Progenitor cell of endocrine pancreas (in vitro differentiated cells): Measurements from ENCODE around the gene OR52K2. TPM values are rescaled to one million over a fixed set of nuclear protein-coding genes. Genes with fewer than 3 reads are reported as not detected.

ENCODE experiments used
- DNase-seq: peaks from one replicate; pipeline ENCODE4 v3.0.0; 2021; ENCODE audit warnings: low spot score; ENCODE audit not compliant: unreplicated experiment
- H3K27ac Mint-ChIP-seq: 2 replicates; pipeline ENCODE4 v1.8.0; 2021; ENCODE audit warnings: mild to moderate bottlenecking, moderate library complexity, mixed read lengths
- H3K27me3 Mint-ChIP-seq: 2 replicates; pipeline ENCODE4 v1.8.0; 2021; ENCODE audit warnings: mixed read lengths
- H3K36me3 Mint-ChIP-seq: 2 replicates; pipeline ENCODE4 v1.8.0; 2022; ENCODE audit warnings: mixed read lengths; ENCODE audit not compliant: insufficient read depth
- H3K4me1 Mint-ChIP-seq: 2 replicates; pipeline ENCODE4 v1.8.0; 2021; ENCODE audit warnings: low read depth, mixed read lengths
- H3K4me3 Mint-ChIP-seq: 2 replicates; pipeline ENCODE4 v1.8.0; 2021; ENCODE audit warnings: low read depth, mild to moderate bottlenecking, moderate library complexity, mixed read lengths
- H3K9me3 Mint-ChIP-seq: 2 replicates; pipeline ENCODE4 v1.8.0; 2021; ENCODE audit warnings: low read depth, mixed read lengths
- total RNA-seq: library from RNA; stranded (reverse); gene quantifications from 2 replicates; pipeline ENCODE4 v1.2.1, GENCODE V29; 2021
- TF ChIP-seq, protein P1 (sequence below): fragments of 200-600 bp; sonication (generic); IDR thresholded peaks from one replicate; pipeline ENCODE4 v1.5.0; 2021; ENCODE audit warnings: antibody characterized with exemption, mild to moderate bottlenecking; ENCODE audit not compliant: unreplicated experiment

OR52K2 gene
- total RNA-seq, 1 donor from 2014 or later: not detected

- Mint-ChIP-seq H3K27me3 (peaks cover 31% of the 10 kb centered on the region), H3K27ac (no peak overlapping the region), H3K4me3 (no peak overlapping the region), H3K36me3 (no peaks in the 10 kb centered on the region), H3K9me3 (peaks cover 4% of the 10 kb centered on the region), H3K4me1 (peaks cover 2% of the 10 kb centered on the region)
- DNase-seq: no peak
- TF ChIP-seq, protein P1, sequence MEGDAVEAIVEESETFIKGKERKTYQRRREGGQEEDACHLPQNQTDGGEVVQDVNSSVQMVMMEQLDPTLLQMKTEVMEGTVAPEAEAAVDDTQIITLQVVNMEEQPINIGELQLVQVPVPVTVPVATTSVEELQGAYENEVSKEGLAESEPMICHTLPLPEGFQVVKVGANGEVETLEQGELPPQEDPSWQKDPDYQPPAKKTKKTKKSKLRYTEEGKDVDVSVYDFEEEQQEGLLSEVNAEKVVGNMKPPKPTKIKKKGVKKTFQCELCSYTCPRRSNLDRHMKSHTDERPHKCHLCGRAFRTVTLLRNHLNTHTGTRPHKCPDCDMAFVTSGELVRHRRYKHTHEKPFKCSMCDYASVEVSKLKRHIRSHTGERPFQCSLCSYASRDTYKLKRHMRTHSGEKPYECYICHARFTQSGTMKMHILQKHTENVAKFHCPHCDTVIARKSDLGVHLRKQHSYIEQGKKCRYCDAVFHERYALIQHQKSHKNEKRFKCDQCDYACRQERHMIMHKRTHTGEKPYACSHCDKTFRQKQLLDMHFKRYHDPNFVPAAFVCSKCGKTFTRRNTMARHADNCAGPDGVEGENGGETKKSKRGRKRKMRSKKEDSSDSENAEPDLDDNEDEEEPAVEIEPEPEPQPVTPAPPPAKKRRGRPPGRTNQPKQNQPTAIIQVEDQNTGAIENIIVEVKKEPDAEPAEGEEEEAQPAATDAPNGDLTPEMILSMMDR: no peak
Measured at GRCh38 chr11:4493480-4493818, 44.4 kb downstream of the OR52K2 start.

GRCh38 chr11:4495487-4495886, 46.4 kb downstream of the OR52K2 start:
- no peak overlapping the region for H3K27ac Mint-ChIP-seq
- no peak overlapping the region for H3K4me3 Mint-ChIP-seq
- no peaks in the 10 kb centered on the region for H3K36me3 Mint-ChIP-seq
- TF ChIP-seq, protein P1: no peak
- H3K27me3 Mint-ChIP-seq: peaks cover 29% of the 10 kb centered on the region
- peaks cover 4% of the 10 kb centered on the region for H3K9me3 Mint-ChIP-seq
- peaks cover 2% of the 10 kb centered on the region for H3K4me1 Mint-ChIP-seq
- no peak for DNase-seq

GRCh38 chr11:4495986-4496385, 46.9 kb downstream of the OR52K2 start:
- peaks cover 29% of the 10 kb centered on the region for H3K27me3 Mint-ChIP-seq
- no peak for DNase-seq
- H3K36me3 Mint-ChIP-seq: no peaks in the 10 kb centered on the region
- H3K9me3 Mint-ChIP-seq: peaks cover 4% of the 10 kb centered on the region
- TF ChIP-seq, protein P1: no peak
- H3K27ac Mint-ChIP-seq: no peak overlapping the region
- H3K4me1 Mint-ChIP-seq: peaks cover 2% of the 10 kb centered on the region
- H3K4me3 Mint-ChIP-seq: no peak overlapping the region

GRCh38 chr11:4496557-4497248, 47.6 kb downstream of the OR52K2 start:
- H3K9me3 Mint-ChIP-seq: no peaks in the 10 kb centered on the region
- no peak overlapping the region for H3K4me3 Mint-ChIP-seq
- H3K27me3 Mint-ChIP-seq: peaks cover 29% of the 10 kb centered on the region
- DNase-seq: no peak
- H3K4me1 Mint-ChIP-seq: peaks cover 2% of the 10 kb centered on the region
- no peak overlapping the region for H3K27ac Mint-ChIP-seq
- no peaks in the 10 kb centered on the region for H3K36me3 Mint-ChIP-seq
- TF ChIP-seq, protein P1: no peak

Other genes with a start within 250 kb of the OR52K2 start
- not detected in 2 replicates for gene OR52B4, start 80.9 kb upstream of the OR52K2 start, total RNA-seq
- 11.4 and 11.9 TPM in 2 replicates for gene TRIM21, start 55.6 kb upstream of the OR52K2 start, total RNA-seq
- gene OR52K1, start 33.4 kb downstream of the OR52K2 start, total RNA-seq: not detected in 2 replicates
- not detected in 2 replicates for gene OR52M1, start 95.9 kb downstream of the OR52K2 start, total RNA-seq
- gene OR52I2, start 132.4 kb downstream of the OR52K2 start, total RNA-seq: not detected in 2 replicates
- not detected in 2 replicates for gene OR52I1, start 144.7 kb downstream of the OR52K2 start, total RNA-seq
- gene TRIM68, start 158.9 kb downstream of the OR52K2 start, total RNA-seq: 18.1 and 18.7 TPM in 2 replicates
- not detected in 2 replicates for gene OR51D1, start 188.2 kb downstream of the OR52K2 start, total RNA-seq
- gene OR51E1, start 194.7 kb downstream of the OR52K2 start, total RNA-seq: 0.11 and 0.14 TPM in 2 replicates
- not detected in 2 replicates for gene OR51E2, start 248.6 kb downstream of the OR52K2 start, total RNA-seq